Left lung (tissue), 10 donors: ENCODE results near the gene NFX1. TPM values are rescaled to one million over a fixed set of nuclear protein-coding genes. Genes with fewer than 3 reads are reported as not detected.

Source experiments
- ATAC-seq: fragments of 200-7000 bp; cut with Tn5 transposase; one replicate; pipeline ENCODE4 v1.9.1; 2020; ENCODE audit warnings: moderate library complexity
- DNase-seq, 4 donors: peaks; one replicate each; pipeline ENCODE4 v3.0.0-alpha.2; 2013 to 2020
- H3K27ac ChIP-seq, 2 donors: fragments of 200-600 bp; sonication (generic) in 1 of 2; one replicate each; pipeline versions ENCODE4 v1.5.0 to v1.8.0; 2020 to 2021
- H3K27me3 ChIP-seq, 2 donors: fragments of 200-600 bp; sonication (generic) in 1 of 2; one replicate each; pipeline versions ENCODE4 v1.5.0 to v1.8.0; 2020 to 2021
- H3K36me3 ChIP-seq, 2 donors: fragments of 200-600 bp; sonication (generic) in 1 of 2; one replicate each; pipeline versions ENCODE4 v1.5.0 to v1.8.0; 2020 to 2021
- H3K4me1 ChIP-seq, 2 donors: fragments of 200-600 bp; one replicate each; pipeline ENCODE4 v1.8.0; 2021
- H3K4me3 ChIP-seq, 2 donors: fragments of 200-600 bp; sonication (generic) in 1 of 2; one replicate each; pipeline versions ENCODE4 v1.5.0 to v1.8.0; 2020 to 2021; ENCODE audit warnings: mild to moderate bottlenecking in 1 of 2
- H3K9me3 ChIP-seq, 2 donors: fragments of 200-600 bp; sonication (generic) in 1 of 2; one replicate each; pipeline versions ENCODE4 v1.5.0 to v1.8.0; 2020 to 2021
- CTCF ChIP-seq, 2 donors: fragments of 200-600 bp; sonication (generic) in 1 of 2; IDR thresholded peaks; one replicate each; pipeline versions ENCODE4 v1.5.0 to v1.8.0; 2021; ENCODE audit warnings: antibody characterized with exemption in 2 of 2
- intact Hi-C, 2 donors: fragments of 100-400 bp; cut with DNase I; formaldehyde crosslinking; loops; one replicate each; pipeline versions ENCODE4 v1.11.2 to v1.14.2; 2022
- polyA plus RNA-seq, 6 donors: library from polyadenylated mRNA; unstranded; fragments of 120-200 nt; gene quantifications; one replicate each; pipeline ENCODE4 v1.2.1, GENCODE V29; 2013; ENCODE audit not compliant: insufficient read length in 6 of 6
- total RNA-seq, 2 donors: library from RNA; stranded (reverse); fragmentation: NEBNext Ultra II Directional; extraction: Animal tissue kit (Norgen Biotek cat#: 25700); gene quantifications; one replicate each; pipeline ENCODE4 v1.2.1, GENCODE V29; 2021
- donor health status: DM: no; HTN: yes; CAD: no.
- donor health status: DM: no; HTN: no; CAD: no.

The NFX1 gene
- total and polyA plus RNA-seq, 8 donors: 32.0 to 43.2 (median 38.4) TPM

GRCh38 chr9:33304362-33304761, 14.0 kb downstream of the NFX1 start:
- H3K4me3 ChIP-seq: no peak overlapping the region
- ATAC-seq (no peak), DNase-seq (no peak)
- H3K4me1 ChIP-seq: peaks cover 0 to 5% of the 10 kb centered on the region in 2 donors
- H3K27ac ChIP-seq: no peak overlapping the region
- intact Hi-C loops: no loop called here
- H3K9me3 ChIP-seq: no peaks in the 10 kb centered on the region
- no peaks in the 10 kb centered on the region for H3K27me3 ChIP-seq
- peaks cover 3 to 99% of the 10 kb centered on the region in 2 donors for H3K36me3 ChIP-seq
- no peak for TF ChIP-seq CTCF (IDR thresholded peaks at IDR 0.05)

GRCh38 chr9:33306037-33306436, 15.7 kb downstream of the NFX1 start:
- Histone ChIP-seq H3K36me3 (peaks cover 3 to 100% of the 10 kb centered on the region in 2 donors), H3K4me3 (no peak overlapping the region), H3K27me3 (no peaks in the 10 kb centered on the region), H3K9me3 (no peaks in the 10 kb centered on the region), H3K27ac (no peak overlapping the region), H3K4me1 (no peaks in the 10 kb centered on the region)
- no peak for ATAC-seq
- DNase-seq: no peak
- TF ChIP-seq CTCF (IDR thresholded peaks at IDR 0.05): no peak
- intact Hi-C loops: no loop called here

GRCh38 chr9:33307067-33307466, 16.8 kb downstream of the NFX1 start:
- DNase-seq (no peak), ATAC-seq (no peak)
- TF ChIP-seq CTCF (IDR thresholded peaks at IDR 0.05): no peak
- H3K36me3 ChIP-seq: peaks cover under 1 to 100% of the 10 kb centered on the region in 2 donors
- H3K9me3 ChIP-seq: no peaks in the 10 kb centered on the region
- no peaks in the 10 kb centered on the region for H3K4me1 ChIP-seq
- H3K27ac ChIP-seq: no peak overlapping the region
- H3K27me3 ChIP-seq: no peaks in the 10 kb centered on the region
- no peak overlapping the region for H3K4me3 ChIP-seq
- intact Hi-C loops: no loop called here

- DNase-seq: no peak
- H3K27me3 ChIP-seq: no peaks in the 10 kb centered on the region
Observed at GRCh38 chr9:33309903-33310302, 19.6 kb downstream of the NFX1 start.

GRCh38 chr9:33310748-33311147, 20.4 kb downstream of the NFX1 start:
- H3K27me3 ChIP-seq: no peaks in the 10 kb centered on the region
- H3K27ac ChIP-seq: no peak overlapping the region
- H3K9me3 ChIP-seq: no peaks in the 10 kb centered on the region
- H3K4me1 ChIP-seq: no peaks in the 10 kb centered on the region
- no peak for TF ChIP-seq CTCF (IDR thresholded peaks at IDR 0.05)
- no peak overlapping the region for H3K4me3 ChIP-seq
- peaks cover 0 to 100% of the 10 kb centered on the region in 2 donors for H3K36me3 ChIP-seq
- DNase-seq: no peak
- intact Hi-C loops: no loop called here
- ATAC-seq: no peak

More at GRCh38 chr9:33309903-33310302, 19.6 kb downstream of the NFX1 start:
- intact Hi-C loops: no loop called here
- no peak for ATAC-seq
- TF ChIP-seq CTCF (IDR thresholded peaks at IDR 0.05): no peak
- Histone ChIP-seq H3K36me3 (peaks cover 0 to 100% of the 10 kb centered on the region in 2 donors), H3K4me3 (no peak overlapping the region), H3K4me1 (no peaks in the 10 kb centered on the region), H3K27ac (no peak overlapping the region), H3K9me3 (no peaks in the 10 kb centered on the region)
